Measurements from ENCODE around the gene MYPOP.
"Not testable (repeated sequence)": the region's sequence is repeated elsewhere in the genome, so short reads cannot be mapped to it uniquely, and the experiment has no call there.

MYPOP gene

DNA sequence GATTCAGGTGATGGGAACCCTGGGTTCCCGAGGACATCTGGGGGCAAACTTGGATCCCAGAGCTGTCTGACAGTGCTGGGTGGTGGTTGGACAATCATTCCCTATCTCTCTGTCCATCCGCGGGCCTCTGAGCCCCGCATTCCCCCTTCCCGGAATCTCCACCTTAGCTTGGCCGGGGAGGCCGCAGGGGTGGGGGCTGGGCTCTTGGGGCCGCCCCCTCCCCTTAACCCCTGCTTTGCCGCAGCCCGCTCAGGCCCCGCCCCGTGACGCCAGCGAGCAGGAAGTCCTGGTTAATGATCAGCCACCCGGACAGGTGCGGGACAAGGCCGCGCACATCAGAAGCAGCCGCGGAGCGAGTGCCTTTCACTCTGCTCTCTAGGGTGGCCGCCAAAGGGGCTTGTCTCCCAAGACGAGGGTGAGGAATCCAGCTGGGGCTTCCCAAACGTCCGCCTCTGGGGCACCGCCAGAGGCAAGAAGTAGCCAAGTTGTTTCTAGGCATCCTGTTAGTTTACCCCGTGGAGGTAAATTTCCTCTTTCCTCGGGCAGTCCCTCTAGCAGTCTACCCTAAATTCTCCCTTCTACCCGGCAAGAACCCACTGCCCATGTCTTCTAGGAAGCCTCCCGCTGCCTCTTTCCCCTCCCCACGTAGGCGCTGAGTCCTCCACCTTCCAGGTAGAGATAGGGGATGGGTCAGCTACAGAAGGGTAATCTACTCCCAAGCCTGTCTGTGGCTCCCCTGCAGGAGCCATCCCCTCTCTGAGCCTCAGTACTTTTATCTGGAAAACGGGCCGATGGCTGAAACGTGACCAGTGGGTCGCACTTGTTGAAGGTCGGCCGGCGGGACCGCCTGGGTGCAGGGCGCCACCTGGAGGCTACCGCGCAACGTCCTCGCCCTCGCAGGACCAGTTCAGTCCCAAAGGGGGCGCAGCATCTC lies 19.5 kb downstream of the MYPOP start:
- peak; percentile 82 for DNase-seq

DNA sequence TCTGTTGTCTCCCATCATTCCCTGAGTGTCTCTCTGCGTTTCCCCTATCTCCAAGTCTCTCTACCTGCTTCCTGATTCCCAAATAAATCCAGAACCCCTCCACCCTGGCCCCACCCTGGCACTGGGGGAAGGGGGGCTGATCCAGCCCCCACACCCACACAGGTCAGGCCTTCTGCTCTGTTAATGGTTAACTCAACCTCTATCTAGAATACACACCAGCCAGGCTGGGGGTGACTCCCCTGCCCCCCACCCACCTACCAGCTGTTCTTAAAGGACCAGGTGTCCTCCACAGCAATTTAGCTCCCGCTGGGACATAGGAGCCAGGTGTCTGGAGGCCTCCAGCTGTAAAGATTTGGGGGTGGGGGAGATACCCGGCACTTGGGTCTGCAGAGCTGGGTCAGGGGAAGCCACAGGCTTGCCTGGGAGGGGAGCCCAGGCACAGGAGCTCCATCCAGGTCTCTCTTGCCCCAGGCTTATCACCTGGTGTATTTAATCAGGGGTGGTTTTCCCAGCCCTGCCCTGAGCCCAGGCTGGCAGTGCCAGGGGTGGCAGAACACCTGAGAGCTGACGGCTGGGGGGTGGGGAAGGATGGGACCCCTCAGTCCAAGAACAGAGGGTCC lies 20.4 kb downstream of the MYPOP start:
- DNase-seq = no peak

DNA sequence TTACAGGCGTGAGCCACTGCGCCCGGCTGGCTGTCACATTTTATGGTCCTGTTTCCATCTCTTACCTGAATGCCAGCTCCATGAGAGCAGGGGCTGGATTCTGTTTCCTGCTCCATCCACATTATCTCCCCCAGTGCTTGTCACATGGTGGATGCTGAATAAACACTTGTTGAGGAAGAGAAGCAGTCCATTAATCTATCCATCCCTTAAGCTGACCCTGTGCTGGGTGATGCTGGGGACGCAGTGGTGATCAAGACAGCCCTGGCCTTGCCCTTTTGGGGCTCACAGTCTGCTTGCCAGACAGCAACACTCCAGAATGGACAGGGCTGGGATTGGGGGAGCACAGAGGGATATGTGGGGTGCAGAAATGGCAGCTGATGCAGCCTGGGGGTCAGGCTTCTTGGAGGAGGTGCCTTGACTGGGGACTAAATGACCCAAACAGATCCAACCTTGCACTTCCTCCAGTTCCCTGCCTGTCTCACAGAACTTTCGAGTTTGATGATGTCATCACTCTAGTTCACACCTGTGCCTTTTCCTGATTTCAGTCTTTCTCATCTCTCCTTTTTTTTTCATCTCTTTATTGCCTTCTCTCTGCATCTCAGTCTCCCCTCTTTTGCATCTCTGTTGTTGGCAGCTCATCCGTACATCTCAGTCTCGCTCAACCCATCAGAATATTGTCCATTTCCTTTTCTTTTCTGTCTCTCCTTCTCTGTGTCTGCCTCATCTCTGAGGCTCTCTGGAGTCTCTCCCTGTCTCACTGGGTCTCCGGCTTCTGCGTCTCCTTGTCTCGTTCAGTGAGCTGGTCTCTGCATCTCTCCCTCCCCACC lies 21.1 kb downstream of the MYPOP start:
- no peak for DNase-seq

DNA sequence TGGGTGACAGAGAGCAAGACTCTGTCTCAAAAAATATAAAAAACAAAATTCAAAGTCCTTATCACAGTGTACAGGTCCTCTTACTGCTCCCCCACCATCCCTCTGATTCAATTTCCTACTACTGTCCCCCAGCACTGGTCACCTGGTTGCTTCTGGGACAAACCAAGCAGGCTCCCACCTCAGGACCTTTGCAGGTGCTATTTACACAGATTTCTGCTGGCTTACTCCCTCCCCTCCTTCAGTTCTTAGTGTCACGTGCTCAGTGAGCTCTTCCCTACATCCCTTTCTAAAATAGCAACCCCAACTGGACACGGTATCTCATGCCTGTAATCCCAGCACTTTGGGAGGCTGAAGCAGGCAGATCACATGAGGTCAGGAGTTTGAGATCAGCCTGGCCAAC lies 22.4 kb downstream of the MYPOP start:
- no peak for DNase-seq

DNA sequence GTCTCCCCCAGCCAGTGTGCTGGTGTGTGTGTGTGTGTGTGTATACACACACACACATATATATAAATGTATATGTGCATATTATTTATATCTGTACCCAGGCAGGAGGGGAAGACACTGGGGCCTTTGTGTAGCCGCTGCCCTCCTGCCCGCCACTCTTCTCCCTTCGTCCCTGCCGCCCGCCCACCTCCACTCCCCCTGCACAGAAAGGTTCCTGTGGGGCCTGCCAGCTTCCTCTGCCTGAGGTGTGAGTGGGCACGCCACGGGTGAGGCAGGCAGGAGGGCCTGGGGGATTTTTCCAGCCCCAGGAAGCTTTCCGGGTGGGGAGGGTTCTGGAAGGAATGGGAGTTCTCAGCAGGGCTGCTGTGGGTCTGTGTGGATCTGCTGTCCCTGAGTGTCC lies 23.4 kb downstream of the MYPOP start:
- no peak for DNase-seq

DNA sequence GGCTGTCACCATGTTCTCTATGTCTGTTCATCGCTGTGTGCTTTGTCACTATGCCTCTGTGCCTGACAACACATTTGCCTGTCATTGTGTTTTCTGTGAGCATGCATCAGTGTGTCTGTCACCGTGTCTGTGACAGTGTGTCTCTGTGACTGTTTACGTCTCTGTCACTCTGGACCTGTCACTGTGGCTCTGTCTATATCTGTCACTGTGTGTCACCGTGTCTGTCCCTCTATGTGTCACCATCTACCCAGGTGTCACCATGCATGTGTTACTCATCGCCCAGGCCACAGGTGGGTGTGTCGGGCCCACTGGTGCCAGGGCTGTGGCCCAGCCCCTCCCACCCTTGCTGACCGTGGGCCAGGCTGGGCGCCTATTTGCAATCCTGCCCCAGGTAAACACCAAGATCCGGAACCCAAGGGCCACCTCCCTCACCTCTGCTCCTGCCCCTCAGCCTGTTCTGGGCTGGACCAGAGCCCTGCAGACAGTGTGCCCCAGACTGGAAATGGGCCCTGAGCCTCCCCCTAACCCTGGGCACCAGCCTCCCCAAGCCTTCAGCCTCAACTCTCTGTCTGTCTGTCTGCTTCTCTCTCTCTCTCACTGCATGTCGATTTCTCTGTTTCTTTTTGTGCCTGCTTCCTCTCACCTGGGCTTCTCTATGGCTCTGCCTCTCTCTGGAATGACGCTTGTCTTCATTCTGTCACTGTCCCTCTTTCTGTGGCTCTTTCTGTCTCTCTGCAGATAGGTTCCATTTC lies 24.2 kb downstream of the MYPOP start:
- no peak for DNase-seq

DNA sequence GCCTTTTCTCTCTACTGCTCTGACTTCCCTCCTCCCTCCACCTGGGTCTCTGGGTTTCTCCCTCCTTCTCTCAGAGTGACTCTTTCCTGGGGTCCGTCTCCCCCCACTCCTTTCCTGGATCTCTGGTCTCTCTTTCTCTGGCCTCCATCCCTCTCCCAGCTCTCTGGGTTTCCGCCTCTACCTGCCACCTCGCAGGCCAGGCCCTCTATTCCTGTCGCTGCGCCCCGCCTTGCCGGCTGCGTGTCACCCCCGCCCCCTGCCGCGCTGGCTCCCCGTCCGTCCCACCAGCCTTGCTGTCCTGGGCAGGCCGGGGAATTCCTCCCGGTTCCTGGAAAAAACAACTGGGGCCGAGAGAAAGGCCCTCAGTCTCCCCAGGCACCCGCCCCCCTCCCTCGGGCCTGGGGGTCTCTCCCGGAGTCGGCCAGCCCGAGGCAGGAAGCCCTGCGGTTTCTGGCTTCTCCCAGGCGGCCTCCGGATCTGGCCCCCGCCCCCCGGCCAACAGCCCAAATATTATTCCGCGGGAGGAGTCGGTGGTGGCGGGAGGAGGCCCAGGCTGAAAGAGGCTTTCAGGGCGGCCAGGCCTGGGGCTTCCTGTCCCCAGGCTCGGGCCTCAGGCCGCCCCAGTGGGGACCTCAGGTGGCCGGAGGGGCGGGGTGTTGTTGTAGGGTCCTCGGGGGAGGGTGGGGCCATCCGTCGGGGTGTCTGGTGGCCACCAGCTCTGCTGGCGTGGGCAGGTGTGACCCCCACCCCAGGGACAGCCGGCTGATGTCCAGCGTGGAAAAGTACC lies 25.8 kb downstream of the MYPOP start:
- DNase-seq = no peak

DNA sequence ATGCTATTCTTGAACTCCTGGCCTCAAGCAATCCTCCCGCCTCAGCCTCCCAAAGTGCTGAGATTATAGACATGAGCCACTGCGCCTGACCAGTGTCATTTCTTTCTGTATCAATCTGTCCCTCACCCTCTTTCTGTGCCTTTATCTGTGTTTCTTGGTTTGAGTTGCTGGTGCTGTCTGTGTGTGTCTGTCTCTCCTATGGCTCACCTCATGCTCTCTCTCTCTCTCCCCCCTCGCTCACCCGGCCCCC lies 26.3 kb downstream of the MYPOP start:
- no peak for DNase-seq

DNA sequence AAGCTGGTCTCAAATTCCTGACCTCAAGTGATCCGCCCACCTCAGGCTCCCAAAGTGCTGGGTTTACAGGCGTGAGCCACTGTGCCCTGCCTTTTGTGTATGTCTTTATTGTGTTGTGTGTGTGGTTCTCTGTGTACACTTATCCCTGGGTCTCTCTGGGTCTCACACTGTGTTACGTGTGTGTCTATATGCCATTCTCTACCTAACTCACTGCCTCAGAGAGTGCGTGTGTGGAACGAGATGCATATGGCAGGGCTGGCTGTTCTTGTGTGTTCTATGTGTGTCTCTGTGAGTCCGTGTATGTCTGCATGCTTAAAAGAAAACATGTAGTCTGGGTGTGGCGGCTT lies 27.8 kb downstream of the MYPOP start:
- DNase-seq = no peak

DNA sequence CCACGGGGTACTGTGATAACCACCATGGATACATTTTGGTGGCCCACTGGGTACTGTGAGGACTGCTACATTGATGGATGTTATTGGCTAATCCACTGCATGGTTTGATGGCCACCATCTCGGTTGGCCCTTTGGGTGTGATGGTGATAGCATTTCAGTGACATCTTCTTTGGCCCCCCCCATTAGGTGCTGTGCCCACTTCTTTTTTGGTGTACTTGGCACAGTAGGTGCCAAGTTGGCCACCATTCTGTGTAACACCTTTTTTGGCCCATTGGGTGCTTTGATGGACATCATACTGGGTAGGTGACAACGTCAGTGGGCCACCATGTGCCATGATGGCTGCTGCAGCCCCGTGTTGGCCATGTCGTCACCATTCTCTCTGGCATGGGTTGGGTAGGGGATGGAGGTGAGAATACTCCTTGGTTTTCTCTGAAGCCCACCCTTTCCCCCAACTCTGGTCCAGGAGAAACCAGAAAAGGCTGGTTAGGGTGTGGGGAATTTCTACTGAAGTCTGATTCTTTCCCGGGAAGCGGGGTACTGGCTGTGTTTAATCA lies 29.1 kb downstream of the MYPOP start:
- DNase-seq = no peak

DNA sequence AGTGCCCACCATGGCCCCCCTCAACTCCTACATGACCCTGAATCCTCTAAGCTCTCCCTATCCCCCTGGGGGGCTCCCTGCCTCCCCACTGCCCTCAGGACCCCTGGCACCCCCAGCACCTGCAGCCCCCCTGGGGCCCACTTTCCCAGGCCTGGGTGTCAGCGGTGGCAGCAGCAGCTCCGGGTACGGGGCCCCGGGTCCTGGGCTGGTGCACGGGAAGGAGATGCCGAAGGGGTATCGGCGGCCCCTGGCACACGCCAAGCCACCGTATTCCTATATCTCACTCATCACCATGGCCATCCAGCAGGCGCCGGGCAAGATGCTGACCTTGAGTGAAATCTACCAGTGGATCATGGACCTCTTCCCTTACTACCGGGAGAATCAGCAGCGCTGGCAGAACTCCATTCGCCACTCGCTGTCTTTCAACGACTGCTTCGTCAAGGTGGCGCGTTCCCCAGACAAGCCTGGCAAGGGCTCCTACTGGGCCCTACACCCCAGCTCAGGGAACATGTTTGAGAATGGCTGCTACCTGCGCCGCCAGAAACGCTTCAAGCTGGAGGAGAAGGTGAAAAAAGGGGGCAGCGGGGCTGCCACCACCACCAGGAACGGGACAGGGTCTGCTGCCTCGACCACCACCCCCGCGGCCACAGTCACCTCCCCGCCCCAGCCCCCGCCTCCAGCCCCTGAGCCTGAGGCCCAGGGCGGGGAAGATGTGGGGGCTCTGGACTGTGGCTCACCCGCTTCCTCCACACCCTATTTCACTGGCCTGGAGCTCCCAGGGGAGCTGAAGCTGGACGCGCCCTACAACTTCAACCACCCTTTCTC lies 30.1 kb downstream of the MYPOP start:
- no peak for DNase-seq

DNA sequence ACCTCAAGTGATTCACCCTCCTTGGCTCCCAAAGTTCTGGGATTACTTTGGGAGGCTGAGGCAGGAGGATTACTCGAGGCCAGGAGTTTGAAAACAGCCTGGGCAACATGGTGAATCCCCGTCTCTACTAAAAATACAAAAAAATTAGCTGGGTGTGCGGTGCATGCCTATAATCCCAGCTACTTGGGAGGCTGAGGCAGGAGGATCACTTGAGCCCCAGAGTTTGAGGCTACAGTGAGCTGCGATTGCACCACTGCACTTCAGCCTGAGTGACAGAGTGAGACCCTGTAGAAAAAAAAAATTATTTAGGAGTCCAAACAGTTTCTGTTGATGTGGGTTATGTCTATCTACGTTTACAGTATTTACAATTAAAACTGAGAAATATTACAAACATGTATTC lies 31.6 kb downstream of the MYPOP start:
- DNase-seq = no peak

DNA sequence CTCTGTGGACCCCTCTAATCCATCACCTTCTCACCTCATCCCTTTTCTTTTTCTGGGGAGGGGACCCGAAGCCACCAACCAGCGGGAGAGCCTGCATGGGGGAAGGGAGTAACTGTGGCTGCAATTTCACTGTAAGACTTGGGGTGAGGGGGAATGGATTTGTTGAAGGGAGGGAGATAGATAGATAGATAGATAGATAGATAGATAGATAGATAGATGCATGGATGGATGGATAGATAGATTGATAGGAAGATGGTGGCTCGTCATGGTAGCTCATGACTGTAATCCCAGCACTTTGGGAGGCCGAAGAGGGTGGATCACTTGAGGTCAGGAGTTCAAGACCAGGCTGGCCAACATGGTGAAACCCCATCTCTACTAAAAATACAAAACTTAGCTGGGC lies 35.2 kb downstream of the MYPOP start:
- DNase-seq = not testable (repeated sequence)

DNA sequence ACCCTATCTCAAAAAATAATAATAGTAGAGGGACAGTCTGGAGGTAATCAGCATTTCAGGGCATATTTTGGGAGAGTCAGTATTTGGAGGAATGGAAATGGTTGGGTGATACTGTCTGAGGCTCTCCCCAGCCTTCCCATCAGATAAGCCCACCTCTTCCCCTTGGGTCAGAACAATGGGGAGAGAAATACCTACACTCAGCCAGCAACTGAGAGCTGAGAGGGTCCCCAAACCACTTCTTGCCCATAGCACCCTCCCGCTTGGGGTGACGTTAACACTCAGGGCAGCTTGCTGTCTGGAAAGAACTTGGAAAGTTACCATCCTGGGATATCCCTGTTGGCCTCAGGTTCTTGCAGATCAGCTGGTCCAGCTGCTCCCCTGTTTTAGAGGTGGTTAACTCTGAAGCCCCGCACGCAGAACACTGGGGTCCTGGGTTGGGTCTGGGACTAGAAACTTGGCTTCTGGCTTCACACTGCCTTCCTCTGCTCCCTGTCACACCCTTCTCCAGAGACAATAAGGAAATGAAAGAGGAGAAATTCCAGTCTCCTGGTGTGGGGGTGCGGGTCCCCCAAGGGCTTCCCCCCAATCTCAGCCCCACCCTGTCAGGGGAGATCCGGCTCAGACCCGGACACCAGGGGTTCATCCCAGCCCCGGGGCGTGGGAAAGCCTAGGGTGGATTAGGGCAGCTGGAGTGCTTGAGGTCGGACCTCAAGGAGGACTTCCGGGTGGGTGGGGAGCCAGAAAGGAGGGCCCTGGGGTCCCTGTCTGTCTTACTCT lies 35.8 kb downstream of the MYPOP start:
- no peak for DNase-seq

DNA sequence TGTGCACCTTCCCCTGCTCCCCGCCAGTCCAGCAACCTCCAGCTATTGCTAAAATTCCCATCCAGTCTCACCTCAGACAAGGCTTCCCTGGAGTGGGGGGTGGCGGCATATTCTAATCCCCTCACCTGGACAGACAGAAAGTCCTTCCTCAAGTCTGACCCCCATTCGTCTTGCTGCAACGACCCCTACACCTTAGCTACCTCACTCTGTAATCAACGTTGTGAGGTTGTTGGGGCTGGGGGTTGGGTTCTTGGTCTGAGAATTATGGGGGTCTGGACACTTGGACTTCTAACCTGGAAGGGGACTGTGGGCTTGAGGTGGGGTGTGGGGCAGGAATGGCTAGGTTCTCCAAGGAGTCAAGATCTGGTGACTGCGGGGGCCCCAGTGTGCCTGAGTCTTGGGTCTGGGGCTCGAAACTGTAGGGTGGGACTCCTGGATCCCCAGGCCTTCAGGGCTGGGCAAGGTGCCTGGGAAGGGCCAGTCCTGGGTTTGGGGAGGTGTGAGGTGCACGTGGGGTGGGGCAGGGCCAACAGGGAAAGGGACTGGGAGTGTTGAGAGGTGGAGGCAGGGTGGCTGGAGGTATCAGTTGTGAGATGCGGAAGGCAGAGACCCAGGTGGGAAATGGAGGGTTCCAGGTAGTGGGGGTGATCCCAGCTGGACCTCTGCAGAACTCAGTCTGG lies 37.0 kb downstream of the MYPOP start:
- DNase-seq = no peak

DNA sequence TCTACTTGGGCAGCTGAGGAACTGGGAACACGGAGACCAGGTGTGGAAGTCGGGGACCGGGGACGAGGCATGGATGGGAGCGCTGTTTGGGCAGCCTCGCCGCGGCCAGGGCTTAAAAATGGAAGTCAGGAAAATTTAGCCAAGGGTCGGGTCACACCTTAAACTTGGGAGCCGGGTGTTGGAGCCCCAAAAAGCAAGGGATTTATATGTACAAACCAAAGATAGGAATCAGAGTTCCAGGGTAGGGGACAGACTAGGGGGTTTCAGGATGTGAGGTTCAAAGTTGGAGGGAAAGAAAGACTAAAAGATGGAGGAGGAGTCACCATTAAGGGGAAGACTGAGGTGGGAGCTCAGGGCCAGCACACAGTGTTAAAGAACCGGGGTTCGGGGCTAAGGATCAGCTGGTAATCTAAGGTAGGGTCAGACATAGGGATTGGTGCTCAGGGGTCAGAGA lies 37.8 kb downstream of the MYPOP start:
- no peak for DNase-seq

DNA sequence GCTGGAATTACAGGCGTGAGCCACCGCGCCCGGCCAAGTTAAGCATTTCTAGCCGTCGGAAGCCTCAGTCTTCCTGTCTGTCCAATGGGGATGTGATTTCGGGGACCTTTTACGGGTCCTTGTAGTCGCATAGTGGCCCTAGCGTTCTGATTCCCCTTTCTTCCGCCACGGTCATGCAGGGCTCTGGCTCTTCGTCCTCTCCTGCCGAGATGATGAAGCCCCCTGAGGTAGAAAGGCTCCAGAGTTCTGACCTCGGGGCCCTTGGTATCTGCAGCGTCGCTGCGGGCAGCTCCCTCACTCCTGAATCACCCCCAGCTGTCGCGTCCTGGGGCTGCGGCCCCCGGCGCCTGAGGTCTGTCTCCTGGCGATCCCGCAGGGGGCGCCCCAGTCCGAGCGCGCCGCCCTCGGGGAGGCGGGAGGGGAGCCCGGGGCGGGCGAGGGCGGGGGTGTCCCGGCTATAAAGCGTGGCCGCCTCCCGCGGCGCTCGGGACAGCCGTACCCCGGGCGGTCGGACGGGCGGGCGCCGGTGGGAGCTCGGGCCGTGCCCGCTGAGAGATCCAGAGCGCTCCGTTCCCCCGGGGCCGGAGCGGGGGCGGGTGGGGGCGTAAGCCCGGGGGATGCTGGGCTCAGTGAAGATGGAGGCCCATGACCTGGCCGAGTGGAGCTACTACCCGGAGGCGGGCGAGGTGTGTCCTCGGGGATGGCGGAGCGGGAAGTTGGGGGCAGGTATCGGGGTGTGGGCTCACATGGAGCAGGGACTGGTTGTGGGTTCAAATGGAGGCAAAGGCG lies 38.4 kb downstream of the MYPOP start, which contains the start of gene FOXA3:
FOXA3 (plus strand) TSS at position 487 of the 789 bp plus-strand sequence; CDS start at position 618, 131 bp downstream.
- peak; percentile 37 for DNase-seq

DNA sequence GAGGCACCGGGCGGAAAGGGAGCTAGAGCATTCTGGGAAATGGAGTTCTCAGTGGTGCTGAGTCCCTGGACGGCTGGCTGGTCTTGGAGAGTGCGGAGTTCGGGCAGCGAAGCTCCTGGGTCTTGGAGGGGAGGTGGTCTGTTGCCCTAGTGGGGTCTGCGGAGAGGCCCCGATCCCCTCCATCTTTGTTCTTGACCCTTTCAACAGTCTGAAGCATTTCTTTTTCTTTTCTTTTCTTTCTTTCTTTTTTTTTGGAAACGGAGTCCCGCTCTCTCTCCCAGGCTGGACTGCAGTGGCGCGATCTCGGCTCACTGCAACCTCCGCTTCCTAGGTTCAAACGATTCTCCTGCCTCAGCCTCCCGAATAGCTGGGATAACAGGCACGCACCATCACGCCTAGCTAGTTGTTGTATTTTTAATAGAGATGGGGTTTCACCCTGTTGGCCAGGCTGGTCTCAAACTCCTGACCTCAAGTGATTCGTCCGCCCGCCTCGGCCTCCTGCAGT lies 39.0 kb downstream of the MYPOP start:
- no peak for DNase-seq
